ENCODE results near the gene TRIM41. TPM values are rescaled to one million over a fixed set of nuclear protein-coding genes. Genes with fewer than 3 reads are reported as not detected.

TRIM41 gene
- total RNA-seq, 2 donors from 2014 or later: 21.5 to 32.0 TPM

- intact Hi-C loops (cut with DNase I, micrococcal nuclease): no loop called here
- ATAC-seq (peak; percentile 28), DNase-seq (peak; percentile 52 to 65)
Measured at GRCh38 chr5:181190711-181191525, 32.2 kb upstream of the TRIM41 start.

GRCh38 chr5:181191526-181192336, 31.4 kb upstream of the TRIM41 start:
- DNase-seq (peak; percentile 93 to 94), ATAC-seq (peak; percentile 81)
- intact Hi-C loops (cut with DNase I, micrococcal nuclease): no loop called here

GRCh38 chr5:181192337-181193046, 30.6 kb upstream of the TRIM41 start:
- ATAC-seq (no peak), DNase-seq (no peak)
- intact Hi-C loops (cut with DNase I, micrococcal nuclease): no loop called here

- DNase-seq (no peak), ATAC-seq (no peak)
- intact Hi-C loops (cut with DNase I, micrococcal nuclease): no loop called here
Measured at GRCh38 chr5:181193656-181194055, 29.4 kb upstream of the TRIM41 start.

GRCh38 chr5:181194489-181195248, 28.4 kb upstream of the TRIM41 start:
- ATAC-seq (no peak), DNase-seq (no peak)
- intact Hi-C loops (cut with DNase I, micrococcal nuclease): no loop called here

GRCh38 chr5:181195249-181195761, 27.8 kb upstream of the TRIM41 start:
- intact Hi-C loops (cut with DNase I, micrococcal nuclease): no loop called here
- DNase-seq (no peak), ATAC-seq (no peak)

- intact Hi-C loops (cut with DNase I, micrococcal nuclease): no loop called here
- DNase-seq (no peak), ATAC-seq (no peak)
Measured at GRCh38 chr5:181197326-181197951, 25.6 kb upstream of the TRIM41 start.

GRCh38 chr5:181198106-181198685, 24.9 kb upstream of the TRIM41 start:
- DNase-seq (no peak), ATAC-seq (no peak)
- intact Hi-C loops (cut with DNase I, micrococcal nuclease): no loop called here

GRCh38 chr5:181198905-181199519, 24.1 kb upstream of the TRIM41 start:
- intact Hi-C loops (cut with DNase I, micrococcal nuclease): no loop called here
- DNase-seq (no peak), ATAC-seq (no peak)

GRCh38 chr5:181199881-181200638, 23.0 kb upstream of the TRIM41 start:
- intact Hi-C loops (cut with DNase I, micrococcal nuclease): no loop called here
- ATAC-seq: no peak
- DNase-seq: no peak

GRCh38 chr5:181200816-181201215, 22.3 kb upstream of the TRIM41 start:
- DNase-seq: no peak
- intact Hi-C loops (cut with DNase I, micrococcal nuclease): no loop called here
- no peak for ATAC-seq

GRCh38 chr5:181203093-181203711, 19.9 kb upstream of the TRIM41 start:
- ATAC-seq: no peak
- no peak for DNase-seq
- intact Hi-C loops (cut with DNase I, micrococcal nuclease): no loop called here

- DNase-seq: no peak
- intact Hi-C loops (cut with DNase I, micrococcal nuclease): no loop called here
- peak; percentile 10 for ATAC-seq
Measured at GRCh38 chr5:181203777-181204112, 19.3 kb upstream of the TRIM41 start.

- DNase-seq: peak in 1 of 2 donors; percentile 48
- peak; percentile 29 for ATAC-seq
- intact Hi-C loops (cut with DNase I, micrococcal nuclease): no loop called here
Measured at GRCh38 chr5:181204113-181204825, 18.8 kb upstream of the TRIM41 start.

GRCh38 chr5:181204826-181205760, 18.0 kb upstream of the TRIM41 start, which contains the start of gene TRIM7:
TSS of gene TRIM7 (minus strand) at chr5:181205196. CDS start at chr5:181205110, 86 bp downstream.
- ATAC-seq (peak; percentile 57), DNase-seq (peak; percentile 68 to 71)
- intact Hi-C loops (cut with DNase I, micrococcal nuclease): no loop called here
